ENCODE data around the gene TRIP12.
"Not testable (repeated sequence)": the region's sequence is repeated elsewhere in the genome, so short reads cannot be mapped to it uniquely, and the experiment has no call there.

The TRIP12 gene

GRCh38 chr2:229732897-229733296 lies 188.9 kb downstream of the TRIP12 start:
- no peak overlapping the region for H3K4me3 Mint-ChIP-seq
- H3K27ac Mint-ChIP-seq, result no peak overlapping the region
- no peaks in the 10 kb centered on the region for H3K36me3 Mint-ChIP-seq

GRCh38 chr2:229731916-229732315 lies 189.9 kb downstream of the TRIP12 start:
- Mint-ChIP-seq H3K27me3 (peaks cover 8 to 21% of the 10 kb centered on the region in 2 donors), H3K4me1 (peaks cover 0 to 2% of the 10 kb centered on the region in 2 donors), H3K9me3 (peaks cover 2% of the 10 kb centered on the region in 2 donors), H3K4me3 (no peak overlapping the region), H3K27ac (no peak overlapping the region), H3K36me3 (no peaks in the 10 kb centered on the region)
- no peak for ATAC-seq (replicated peaks)
- no peak for DNase-seq

More at GRCh38 chr2:229732897-229733296, 188.9 kb downstream of the TRIP12 start:
- DNase-seq (no peak), ATAC-seq (replicated peaks) (no peak)
- H3K4me1 Mint-ChIP-seq, result peaks cover 0 to 2% of the 10 kb centered on the region in 2 donors
- H3K27me3 Mint-ChIP-seq, result peaks cover 8 to 21% of the 10 kb centered on the region in 2 donors
- H3K9me3 Mint-ChIP-seq, result peaks cover 7 to 10% of the 10 kb centered on the region in 2 donors

DNA sequence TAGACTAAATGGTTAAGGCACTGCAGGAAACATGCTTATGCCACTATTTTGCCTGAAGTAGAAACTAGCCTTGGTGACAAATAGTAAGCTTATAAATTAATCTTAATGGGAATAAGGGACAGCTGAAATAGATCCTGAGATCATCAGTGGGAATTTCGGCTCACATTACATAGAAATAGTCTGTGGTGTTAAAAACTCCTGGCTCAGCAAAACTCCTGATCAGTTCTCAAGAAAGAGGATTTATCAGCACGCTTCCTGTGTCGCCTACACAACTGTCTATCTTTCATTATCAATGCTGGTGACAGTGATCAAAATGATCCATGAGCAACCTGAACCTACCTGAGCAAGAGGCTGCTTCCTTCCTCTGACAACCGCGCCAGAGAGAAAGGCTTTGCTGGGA lies 190.4 kb downstream of the TRIP12 start:
- Mint-ChIP-seq H3K4me3 (no peak overlapping the region), H3K9me3 (no peaks in the 10 kb centered on the region), H3K27me3 (peaks cover 8 to 21% of the 10 kb centered on the region in 2 donors), H3K4me1 (peaks cover 0 to 2% of the 10 kb centered on the region in 2 donors), H3K36me3 (no peaks in the 10 kb centered on the region), H3K27ac (no peak overlapping the region)
- no peak for DNase-seq
- no peak for ATAC-seq (replicated peaks)

DNA sequence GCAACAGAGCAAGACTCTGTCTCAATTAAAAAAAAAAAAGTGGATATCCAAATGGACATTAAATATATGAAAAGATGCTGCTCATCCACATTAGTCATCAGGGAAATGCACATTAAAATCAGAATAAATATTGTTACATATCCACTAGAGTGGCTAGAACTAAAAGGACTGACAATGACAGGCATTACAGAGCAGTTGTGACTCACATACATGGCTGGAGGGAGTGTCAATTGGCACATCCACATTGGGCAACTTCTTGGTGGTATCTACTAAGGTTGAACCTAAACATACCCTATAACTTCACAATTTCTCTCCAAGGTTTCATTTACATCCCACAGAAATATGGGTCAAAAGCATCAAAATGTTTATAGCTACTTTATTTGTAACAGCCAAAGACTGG lies 193.4 kb downstream of the TRIP12 start:
- H3K4me3 Mint-ChIP-seq, result no peak overlapping the region

DNA sequence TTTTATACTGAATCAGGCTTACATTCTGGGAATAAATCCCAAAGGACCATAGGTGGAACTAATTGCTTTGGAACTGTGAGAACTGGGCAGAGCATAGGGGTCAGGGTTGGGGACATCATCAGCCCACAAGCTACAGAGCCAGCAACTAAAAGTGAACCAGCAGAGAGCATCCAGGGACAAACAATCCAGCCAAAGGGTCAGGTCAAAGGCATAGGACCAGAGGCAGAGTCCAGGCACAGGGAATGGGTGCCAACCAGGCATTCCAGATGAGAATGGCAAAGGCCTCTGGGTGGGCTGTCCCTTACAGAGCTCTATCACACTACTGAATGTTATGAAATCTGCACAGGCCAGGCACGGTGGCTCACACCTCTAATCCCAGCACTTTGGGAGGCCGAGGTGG lies 195.2 kb downstream of the TRIP12 start:
- Mint-ChIP-seq H3K27ac (no peak overlapping the region), H3K36me3 (no peaks in the 10 kb centered on the region), H3K4me1 (peaks cover 4 to 5% of the 10 kb centered on the region in 2 donors), H3K9me3 (no peaks in the 10 kb centered on the region), H3K27me3 (peaks cover 9 to 12% of the 10 kb centered on the region in 2 donors), H3K4me3 (no peak overlapping the region)
- DNase-seq, result no peak
- ATAC-seq (replicated peaks), result no peak

More for the DNA sequence above, 193.4 kb downstream of the TRIP12 start:
- Mint-ChIP-seq H3K9me3 (no peaks in the 10 kb centered on the region), H3K36me3 (no peaks in the 10 kb centered on the region), H3K27me3 (peaks cover 13 to 23% of the 10 kb centered on the region in 2 donors), H3K27ac (no peak overlapping the region), H3K4me1 (peaks cover 4 to 5% of the 10 kb centered on the region in 2 donors)
- no peak for ATAC-seq (replicated peaks)
- no peak for DNase-seq

DNA sequence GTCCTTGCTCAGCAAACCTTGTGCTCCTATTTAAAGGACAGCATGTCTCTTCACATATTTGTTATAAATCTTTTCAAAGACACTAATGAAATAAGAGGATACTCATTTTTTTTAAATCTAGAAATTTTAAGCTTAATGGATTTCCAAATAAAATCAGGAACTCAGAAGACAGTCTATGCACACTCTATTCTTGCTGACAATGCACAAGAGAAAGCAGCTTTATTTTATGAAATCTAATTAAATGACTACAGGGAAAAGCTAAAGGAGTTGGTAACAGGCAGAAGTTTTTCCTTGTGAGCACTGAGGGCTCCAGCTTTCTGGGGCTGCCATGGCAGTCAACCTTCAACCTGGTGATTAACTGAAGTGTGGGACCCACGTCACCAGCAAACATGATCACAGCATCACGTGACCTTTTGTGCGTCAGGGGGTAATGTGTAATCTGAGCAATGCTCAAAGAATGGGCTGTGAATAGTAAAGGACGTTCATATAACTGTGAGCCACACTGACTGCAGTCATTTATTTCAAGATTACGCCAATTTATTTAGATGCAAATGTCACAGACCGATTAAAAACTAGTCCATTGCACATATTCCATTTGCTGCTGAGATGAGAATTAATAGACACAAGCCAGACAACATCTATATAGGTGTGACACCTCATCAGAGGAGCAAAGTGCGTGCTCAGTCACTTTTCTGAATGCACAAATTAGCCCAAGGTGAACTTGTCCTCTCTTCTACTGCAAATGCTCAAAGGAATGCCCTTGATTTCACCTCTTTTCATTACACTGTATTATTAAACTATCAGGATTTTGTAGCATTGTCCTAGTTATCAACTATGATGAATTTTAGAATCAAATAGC lies 195.9 kb downstream of the TRIP12 start:
- Mint-ChIP-seq H3K4me1 (peaks cover 4 to 5% of the 10 kb centered on the region in 2 donors), H3K27me3 (peaks cover 9 to 12% of the 10 kb centered on the region in 2 donors), H3K9me3 (no peaks in the 10 kb centered on the region), H3K27ac (no peak overlapping the region), H3K36me3 (no peaks in the 10 kb centered on the region), H3K4me3 (no peak overlapping the region)
- DNase-seq (no peak), ATAC-seq (replicated peaks) (no peak)

GRCh38 chr2:229723192-229723591 lies 198.6 kb downstream of the TRIP12 start:
- not testable (repeated sequence) for DNase-seq; H3K4me3 Mint-ChIP-seq; H3K4me1 Mint-ChIP-seq; H3K9me3 Mint-ChIP-seq; H3K27ac Mint-ChIP-seq; ATAC-seq (replicated peaks); H3K36me3 Mint-ChIP-seq
- peaks cover 17 to 25% of the 10 kb centered on the region in 2 donors for H3K27me3 Mint-ChIP-seq

GRCh38 chr2:229719926-229720647 lies 201.7 kb downstream of the TRIP12 start:
- Mint-ChIP-seq H3K4me1 (peaks cover 4 to 11% of the 10 kb centered on the region in 2 donors), H3K36me3 (no peaks in the 10 kb centered on the region), H3K4me3 (no peak overlapping the region), H3K27me3 (peaks cover 34 to 53% of the 10 kb centered on the region in 2 donors), H3K9me3 (no peaks in the 10 kb centered on the region), H3K27ac (no peak overlapping the region)
- DNase-seq (no peak), ATAC-seq (replicated peaks) (no peak)

DNA sequence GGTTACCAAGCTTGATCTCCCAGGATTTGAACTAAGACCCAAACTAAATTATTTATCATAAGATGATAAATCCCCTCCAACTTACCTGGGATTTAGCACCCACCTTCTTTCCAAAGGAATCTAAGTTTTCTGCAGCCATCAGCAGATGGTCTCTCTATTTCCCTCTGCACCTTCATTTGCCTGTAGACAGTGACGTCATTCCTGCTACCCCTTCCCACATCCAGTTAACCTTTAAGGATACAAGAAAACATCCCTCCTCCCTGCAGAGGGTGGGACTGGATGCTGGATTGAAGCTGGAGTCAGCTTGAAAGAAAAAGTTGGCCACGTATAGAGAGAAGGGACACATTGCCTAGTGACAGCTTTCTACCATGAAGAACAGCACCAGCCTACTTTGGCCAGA lies 203.8 kb downstream of the TRIP12 start:
- H3K36me3 Mint-ChIP-seq, result no peaks in the 10 kb centered on the region
- peaks cover 36 to 50% of the 10 kb centered on the region in 2 donors for H3K27me3 Mint-ChIP-seq
- no peak for ATAC-seq (replicated peaks)
- H3K27ac Mint-ChIP-seq, result no peak overlapping the region
- no peaks in the 10 kb centered on the region for H3K9me3 Mint-ChIP-seq
- H3K4me3 Mint-ChIP-seq, result no peak overlapping the region
- peaks cover 7 to 18% of the 10 kb centered on the region in 2 donors for H3K4me1 Mint-ChIP-seq
- no peak for DNase-seq

DNA sequence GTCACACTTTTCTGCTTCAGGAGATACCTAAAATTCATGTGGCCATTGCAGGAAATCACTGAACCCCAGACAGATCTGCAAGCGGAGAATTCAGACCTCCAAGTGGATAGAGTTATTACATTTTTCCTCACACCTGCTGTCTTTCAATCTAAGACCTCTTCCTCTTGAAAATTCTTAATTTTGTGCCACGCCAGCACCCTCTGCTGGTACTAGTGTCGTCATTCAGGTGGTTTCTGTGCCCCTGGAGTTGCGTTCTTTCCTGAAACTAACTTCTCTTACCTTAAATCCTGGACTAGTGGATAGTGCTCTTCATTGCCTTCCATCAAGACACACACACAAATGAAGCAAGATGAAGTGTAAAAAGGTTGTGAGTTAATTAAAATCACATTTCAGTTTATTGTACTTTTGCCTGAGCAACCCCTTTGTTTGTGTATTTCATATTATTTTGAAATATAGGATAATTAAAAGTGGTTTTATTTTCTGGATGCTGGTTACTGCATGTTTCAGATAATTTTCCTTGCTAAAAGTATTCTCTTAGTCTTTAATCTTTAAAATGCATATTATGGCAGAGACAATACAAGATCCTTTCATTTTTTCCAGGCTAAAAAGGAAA lies 205.8 kb downstream of the TRIP12 start:
- no peak for DNase-seq
- Mint-ChIP-seq H3K4me3 (peak overlapping the region in 1 of 2 donors; percentile 36), H3K27me3 (peaks cover 52 to 71% of the 10 kb centered on the region in 2 donors), H3K4me1 (peaks cover 7 to 18% of the 10 kb centered on the region in 2 donors), H3K9me3 (peaks cover 0 to 4% of the 10 kb centered on the region in 2 donors), H3K27ac (no peak overlapping the region), H3K36me3 (no peaks in the 10 kb centered on the region)
- no peak for ATAC-seq (replicated peaks)

DNA sequence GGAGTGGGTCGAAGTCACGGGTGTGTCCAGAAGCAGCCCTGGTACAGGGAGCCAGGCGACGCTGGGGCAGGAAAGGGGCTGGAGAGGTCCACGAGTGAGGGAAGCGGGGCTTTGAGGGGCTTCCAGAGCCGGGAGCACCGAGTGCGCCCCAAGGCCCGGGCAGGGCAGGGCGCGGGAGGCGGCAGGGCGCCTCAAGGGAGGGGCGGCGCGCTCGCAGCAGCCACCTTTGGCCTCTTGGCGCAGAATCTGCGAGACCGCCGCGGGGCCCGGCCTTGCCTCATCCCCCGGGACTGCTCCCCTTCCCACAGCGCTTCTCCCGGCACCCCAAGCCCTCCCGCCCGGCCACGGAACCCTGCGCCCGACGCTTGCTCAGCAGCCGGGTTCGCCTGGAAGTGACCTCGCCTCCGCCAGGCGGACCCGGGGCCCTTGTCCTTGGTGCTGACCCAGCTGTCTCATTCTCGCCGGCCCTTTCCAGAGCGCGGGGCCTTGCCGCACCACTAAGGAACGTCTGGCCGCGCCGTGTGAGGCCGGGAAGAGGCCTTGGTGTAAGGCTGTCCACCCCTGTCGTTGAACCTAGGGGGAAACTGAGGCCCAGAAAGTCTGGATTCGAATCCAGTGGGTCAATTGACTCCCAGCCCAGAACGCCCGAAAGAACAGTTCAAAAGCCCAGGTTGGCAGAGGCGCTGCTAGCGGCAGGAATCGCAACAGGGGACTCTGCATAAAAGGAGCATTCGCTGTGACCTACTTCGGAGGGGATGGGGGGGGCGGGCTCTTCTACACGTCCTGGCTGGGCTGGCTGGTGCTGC lies 206.9 kb downstream of the TRIP12 start:
- DNase-seq (peak; percentile 6), ATAC-seq (replicated peaks) (peak; percentile 54 to 57)
- H3K4me1 Mint-ChIP-seq, result peaks cover 7 to 18% of the 10 kb centered on the region in 2 donors
- no peak overlapping the region for H3K27ac Mint-ChIP-seq
- peaks cover 0 to 4% of the 10 kb centered on the region in 2 donors for H3K9me3 Mint-ChIP-seq
- H3K4me3 Mint-ChIP-seq, result peak overlapping the region; percentile 66 to 76
- H3K27me3 Mint-ChIP-seq, result peaks cover 61 to 75% of the 10 kb centered on the region in 2 donors
- no peaks in the 10 kb centered on the region for H3K36me3 Mint-ChIP-seq

DNA sequence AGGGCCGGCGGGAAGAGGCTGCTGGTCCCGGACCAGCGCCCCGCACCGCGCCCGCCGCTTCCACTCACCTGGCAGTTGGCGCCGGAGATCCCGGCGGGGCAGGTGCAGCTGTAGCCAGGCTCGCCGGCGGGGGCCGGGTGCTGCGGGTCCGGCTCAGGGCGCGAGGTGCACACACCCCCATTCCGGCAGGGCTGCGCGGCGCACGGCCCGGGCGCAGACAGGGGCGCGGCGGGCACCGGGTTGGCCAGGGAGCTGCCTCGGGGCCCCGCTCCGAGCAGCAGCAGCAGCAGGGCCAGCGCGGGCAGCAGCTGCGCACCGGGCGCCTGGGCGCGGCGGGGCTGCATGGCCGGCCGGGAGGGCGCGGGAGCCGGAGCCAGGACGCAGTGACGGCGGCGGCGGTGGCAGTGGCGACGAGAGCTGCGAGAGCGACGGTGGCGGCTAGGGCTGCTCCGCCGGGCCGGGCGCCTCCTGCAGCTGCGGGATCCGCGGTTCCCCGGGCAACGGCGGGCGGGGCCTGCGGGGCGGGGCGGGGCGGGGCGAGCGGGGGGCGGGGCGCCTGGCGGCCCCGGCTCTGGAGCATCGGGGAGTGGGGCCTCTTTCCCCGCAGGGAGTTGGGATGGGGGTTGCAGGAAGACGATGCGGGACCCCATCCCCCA lies 207.6 kb downstream of the TRIP12 start, which contains the start of gene DNER:
Gene DNER (minus strand): TSS at position 476 of the 656 bp plus-strand sequence. CDS start 132 bp downstream, at position 344.
- peaks cover 7 to 18% of the 10 kb centered on the region in 2 donors for H3K4me1 Mint-ChIP-seq
- H3K27ac Mint-ChIP-seq, result no peak within 1 kb of the TSS
- ATAC-seq (replicated peaks) (peak; percentile 79 to 80), DNase-seq (peak; percentile 30)
- no peaks in the 10 kb centered on the region for H3K36me3 Mint-ChIP-seq
- H3K27me3 Mint-ChIP-seq, result peaks cover 61 to 73% of the 10 kb centered on the region in 2 donors
- H3K4me3 Mint-ChIP-seq, result peak within 1 kb of the TSS; percentile 66 to 76
- H3K9me3 Mint-ChIP-seq, result peaks cover 0 to 4% of the 10 kb centered on the region in 2 donors

All from stimulated activated naive B cell treated with anti-CD40 and anti-IgM and Interleukin-4, amounts not matched to agents 10 μg/mL and 1 μg/mL and 100 μg/mL, for 72 hours (primary cell).